GM21529 (cell line): Measurements from ENCODE around the gene VHLL.
"Not testable (repeated sequence)": the region's sequence is repeated elsewhere in the genome, so short reads cannot be mapped to it uniquely, and the experiment has no call there.

Experiments used
- ATAC-seq: cut with Tn5 transposase; IDR thresholded peaks from one replicate; pipeline ENCODE4 v1.9.1; 2021; ENCODE audit not compliant: unreplicated experiment

The VHLL gene

GRCh38 chr1:156298852-156299357 is at the start of gene VHLL:
TSS of gene VHLL (minus strand) at chr1:156299307. CDS start at chr1:156299189, 118 bp downstream.
- no peak for ATAC-seq

GRCh38 chr1:156347331-156347730 is 48.2 kb upstream of the VHLL start:
- ATAC-seq: no peak

- no peak for ATAC-seq
Observed at GRCh38 chr1:156346636-156347035, 47.5 kb upstream of the VHLL start.

GRCh38 chr1:156346035-156346434 is 46.9 kb upstream of the VHLL start:
- not testable (repeated sequence) for ATAC-seq

GRCh38 chr1:156344409-156344808 is 45.3 kb upstream of the VHLL start:
- ATAC-seq: no peak

- no peak for ATAC-seq
Observed at GRCh38 chr1:156342166-156342955, 43.3 kb upstream of the VHLL start.

GRCh38 chr1:156338180-156338976 is 39.3 kb upstream of the VHLL start, which contains the start of the genes CCT3 and TSACC:
TSS of gene CCT3 (minus strand) at chr1:156338292. CDS start at chr1:156338184, 108 bp downstream.
TSS of gene TSACC (plus strand) at chr1:156338526. CDS start at chr1:156339758, 1,232 bp downstream.
- peak; percentile 91 for ATAC-seq

GRCh38 chr1:156337888-156338179 is 38.7 kb upstream of the VHLL start:
- ATAC-seq: no peak

GRCh38 chr1:156337052-156337887 is 38.2 kb upstream of the VHLL start:
- ATAC-seq: no peak

GRCh38 chr1:156336242-156336641 is 37.1 kb upstream of the VHLL start:
- ATAC-seq: no peak

- not testable (repeated sequence) for ATAC-seq
Observed at GRCh38 chr1:156323179-156323578, 24.1 kb upstream of the VHLL start.

GRCh38 chr1:156320560-156320959 is 21.5 kb upstream of the VHLL start:
- ATAC-seq: no peak

- ATAC-seq: no peak
Observed at GRCh38 chr1:156319664-156320063, 20.6 kb upstream of the VHLL start.

- ATAC-seq: no peak
Observed at GRCh38 chr1:156316909-156317308, 17.8 kb upstream of the VHLL start.

- no peak for ATAC-seq
Observed at GRCh38 chr1:156310962-156311361, 11.9 kb upstream of the VHLL start.

- no peak for ATAC-seq
Observed at GRCh38 chr1:156308078-156308477, 9.0 kb upstream of the VHLL start.

- ATAC-seq: no peak
Observed at GRCh38 chr1:156305215-156305614, 6.1 kb upstream of the VHLL start.

- no peak for ATAC-seq
Observed at GRCh38 chr1:156303241-156303640, 4.1 kb upstream of the VHLL start.

GRCh38 chr1:156295391-156295947 is 3.6 kb downstream of the VHLL start, which contains the start of gene GLMP:
TSS of gene GLMP (minus strand) at chr1:156295679. CDS start at chr1:156295645, 34 bp downstream.
- ATAC-seq: peak; percentile 49

- ATAC-seq: no peak
Observed at GRCh38 chr1:156293895-156294294, 5.2 kb downstream of the VHLL start.

GRCh38 chr1:156293098-156293434 is 6.0 kb downstream of the VHLL start:
- ATAC-seq: no peak
